Esophagus muscularis mucosa (tissue), 3 donors: ENCODE data around the gene SMARCAD1.

Experiments
- EP300 ChIP-seq: sonication (generic); formaldehyde crosslinking; IDR thresholded peaks from one replicate; pipeline ENCODE4 v1.6.1; 2017; ENCODE audit warnings: antibody characterized with exemption
- TF ChIP-seq, protein P1 (sequence below), 3 experiments: fragments of 200-600 bp in 2 of 3; fragments of 450-650 bp in 1 of 3; sonication (generic) in 2 of 3; IDR thresholded peaks; one replicate each; pipeline ENCODE4 v1.5.1; 2017 to 2019; ENCODE audit warnings: antibody characterized with exemption in 3 of 3, mild to moderate bottlenecking in 2 of 3, moderate library complexity in 1 of 3

- TF ChIP-seq EP300: no peak
- TF ChIP-seq, protein P1, sequence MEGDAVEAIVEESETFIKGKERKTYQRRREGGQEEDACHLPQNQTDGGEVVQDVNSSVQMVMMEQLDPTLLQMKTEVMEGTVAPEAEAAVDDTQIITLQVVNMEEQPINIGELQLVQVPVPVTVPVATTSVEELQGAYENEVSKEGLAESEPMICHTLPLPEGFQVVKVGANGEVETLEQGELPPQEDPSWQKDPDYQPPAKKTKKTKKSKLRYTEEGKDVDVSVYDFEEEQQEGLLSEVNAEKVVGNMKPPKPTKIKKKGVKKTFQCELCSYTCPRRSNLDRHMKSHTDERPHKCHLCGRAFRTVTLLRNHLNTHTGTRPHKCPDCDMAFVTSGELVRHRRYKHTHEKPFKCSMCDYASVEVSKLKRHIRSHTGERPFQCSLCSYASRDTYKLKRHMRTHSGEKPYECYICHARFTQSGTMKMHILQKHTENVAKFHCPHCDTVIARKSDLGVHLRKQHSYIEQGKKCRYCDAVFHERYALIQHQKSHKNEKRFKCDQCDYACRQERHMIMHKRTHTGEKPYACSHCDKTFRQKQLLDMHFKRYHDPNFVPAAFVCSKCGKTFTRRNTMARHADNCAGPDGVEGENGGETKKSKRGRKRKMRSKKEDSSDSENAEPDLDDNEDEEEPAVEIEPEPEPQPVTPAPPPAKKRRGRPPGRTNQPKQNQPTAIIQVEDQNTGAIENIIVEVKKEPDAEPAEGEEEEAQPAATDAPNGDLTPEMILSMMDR (IDR thresholded peaks at IDR 0.05): no peak
Observed at GRCh38 chr4:94238160-94238559, 30.5 kb downstream of the SMARCAD1 start.
